H9 (cell line): ENCODE results near the gene OIP5. TPM values are rescaled to one million over a fixed set of nuclear protein-coding genes. Genes with fewer than 3 reads are reported as not detected.

Source experiments
- DNase-seq: peaks from one replicate; pipeline ENCODE4 v3.0.0-alpha.2; 2017
- H2AFZ ChIP-seq: one replicate; pipeline ENCODE4 v1.6.1; 2013; ENCODE audit warnings: mild to moderate bottlenecking, low read length, control low read depth, moderate library complexity
- H2AK5ac ChIP-seq: 2 replicates; pipeline ENCODE4 v1.6.1; 2013; ENCODE audit warnings: low read length, control low read depth, mixed read lengths; ENCODE audit not compliant: insufficient read length
- H2BK120ac ChIP-seq: one replicate; pipeline ENCODE4 v1.6.1; 2013; ENCODE audit warnings: low read depth, mild to moderate bottlenecking, low read length, control low read depth, inconsistent platforms; ENCODE audit not compliant: poor library complexity, severe bottlenecking
- H2BK12ac ChIP-seq: 2 replicates; pipeline ENCODE4 v1.6.1; 2013; ENCODE audit warnings: low read length, control low read depth, mixed read lengths, low read depth; ENCODE audit not compliant: insufficient read length
- H2BK15ac ChIP-seq: 2 replicates; pipeline ENCODE4 v1.6.1; 2013; ENCODE audit warnings: low read depth, low read length, control low read depth
- H2BK20ac ChIP-seq: one replicate; pipeline ENCODE4 v1.6.1; 2013; ENCODE audit warnings: low read depth, mild to moderate bottlenecking, low read length, control low read depth, inconsistent platforms; ENCODE audit not compliant: poor library complexity, severe bottlenecking
- H2BK5ac ChIP-seq: 2 replicates; pipeline ENCODE4 v1.6.1; 2013; ENCODE audit warnings: low read length, control low read depth, mixed read lengths; ENCODE audit not compliant: insufficient read length
- H3K14ac ChIP-seq: 2 replicates; pipeline ENCODE4 v1.6.1; 2013; ENCODE audit warnings: low read length, control low read depth; ENCODE audit not compliant: insufficient read depth
- H3K18ac ChIP-seq: 2 replicates; pipeline ENCODE4 v1.6.1; 2013; ENCODE audit warnings: low read depth, mild to moderate bottlenecking, mixed read lengths, low read length, control low read depth; ENCODE audit not compliant: insufficient read length
- H3K23ac ChIP-seq: 2 replicates; pipeline ENCODE4 v1.6.1; 2013; ENCODE audit warnings: low read length, control low read depth, mixed read lengths, low read depth; ENCODE audit not compliant: insufficient read length
- H3K23me2 ChIP-seq: 2 replicates; pipeline ENCODE4 v1.6.1; 2013; ENCODE audit warnings: low read depth, mild to moderate bottlenecking, mixed read lengths, low read length, control low read depth; ENCODE audit not compliant: insufficient read length, poor library complexity, severe bottlenecking
- H3K27ac ChIP-seq: 2 replicates; pipeline ENCODE4 v1.5.1; 2013; ENCODE audit warnings: low read length, control low read depth, mixed read lengths, low read depth; ENCODE audit not compliant: insufficient read length
- H3K27me3 ChIP-seq: 2 replicates; pipeline ENCODE4 v1.6.1; 2013; ENCODE audit warnings: low read length, control low read depth, inconsistent platforms; ENCODE audit not compliant: insufficient read depth
- H3K4ac ChIP-seq: 2 replicates; pipeline ENCODE4 v1.6.1; 2013; ENCODE audit warnings: low read depth, mild to moderate bottlenecking, control low read depth, inconsistent platforms, low read length, moderate library complexity
- H3K4me1 ChIP-seq: 2 replicates; pipeline ENCODE4 v1.6.1; 2013; ENCODE audit warnings: low read length, control low read depth, inconsistent platforms; ENCODE audit not compliant: insufficient read depth
- H3K4me2 ChIP-seq: 2 replicates; pipeline ENCODE4 v1.6.1; 2013; ENCODE audit warnings: low read length, control low read depth, mixed read lengths; ENCODE audit not compliant: insufficient read length, insufficient read depth
- H3K56ac ChIP-seq: 2 replicates; pipeline ENCODE4 v1.6.1; 2013; ENCODE audit warnings: low read depth, mild to moderate bottlenecking, mixed read lengths, low read length, control low read depth; ENCODE audit not compliant: insufficient read length
- H3K79me1 ChIP-seq: 2 replicates; pipeline ENCODE4 v1.6.1; 2013; ENCODE audit warnings: low read depth, mild to moderate bottlenecking, moderate library complexity, low read length, control low read depth, inconsistent platforms; ENCODE audit not compliant: insufficient read depth, poor library complexity, severe bottlenecking
- H3K79me2 ChIP-seq: 2 replicates; pipeline ENCODE4 v1.6.1; 2013; ENCODE audit warnings: low read length, control low read depth, inconsistent platforms; ENCODE audit not compliant: insufficient read depth
- H3K9ac ChIP-seq: 2 replicates; pipeline ENCODE4 v1.6.1; 2013; ENCODE audit warnings: low read length, control low read depth, mixed read lengths; ENCODE audit not compliant: insufficient read length; ENCODE audit errors: extremely low read depth
- H3K9me3 ChIP-seq: one replicate; pipeline ENCODE4 v1.6.1; 2013; ENCODE audit warnings: low read depth, low read length, inconsistent platforms; ENCODE audit not compliant: control insufficient read depth
- H3T11ph ChIP-seq: one replicate; pipeline ENCODE4 v1.6.1; 2013; ENCODE audit warnings: mild to moderate bottlenecking, low read length, control low read depth, inconsistent platforms
- H4K20me1 ChIP-seq: one replicate; pipeline ENCODE4 v1.6.1; 2013; ENCODE audit not compliant: control insufficient read depth, insufficient read length, insufficient read depth
- H4K5ac ChIP-seq: 2 replicates; pipeline ENCODE4 v1.6.1; 2013; ENCODE audit warnings: low read depth, mild to moderate bottlenecking, mixed read lengths, low read length, control low read depth; ENCODE audit not compliant: insufficient read length
- H4K8ac ChIP-seq: replicated peaks from 2 replicates; pipeline ENCODE4 v1.6.1; 2013; ENCODE audit warnings: low read length, control low read depth, mixed read lengths, low read depth; ENCODE audit not compliant: insufficient read length
- H4K91ac ChIP-seq: 2 replicates; pipeline ENCODE4 v1.6.1; 2013; ENCODE audit warnings: low read depth, mild to moderate bottlenecking, moderate library complexity, mixed read lengths, low read length, control low read depth; ENCODE audit not compliant: insufficient read length
- H3K27ac Mint-ChIP-seq, 3 experiments: 2 replicates in 2 of 3; 3 replicates in 1 of 3; pipeline ENCODE4 v1.8.0; 2020 to 2021; ENCODE audit warnings: mixed read lengths in 3 of 3, mild to moderate bottlenecking in 1 of 3, moderate library complexity in 1 of 3
- H3K27me3 Mint-ChIP-seq: 2 replicates; pipeline ENCODE4 v1.8.0; 2021; ENCODE audit warnings: low read depth, mild to moderate bottlenecking, moderate library complexity, mixed read lengths
- H3K36me3 Mint-ChIP-seq, 3 experiments: 2 replicates in 2 of 3; 3 replicates in 1 of 3; pipeline ENCODE4 v1.8.0; 2020 to 2021; ENCODE audit warnings: low read depth in 3 of 3, mixed read lengths in 3 of 3; ENCODE audit not compliant: insufficient read depth in 1 of 3
- H3K4me1 Mint-ChIP-seq, 2 experiments: 2 replicates each; pipeline ENCODE4 v1.8.0; 2020; ENCODE audit warnings: mixed read lengths in 2 of 2
- H3K4me3 Mint-ChIP-seq, 2 experiments: 2 replicates in 1 of 2; 3 replicates in 1 of 2; pipeline ENCODE4 v1.8.0; 2020 to 2021; ENCODE audit warnings: mild to moderate bottlenecking in 2 of 2, mixed read lengths in 2 of 2, moderate library complexity in 1 of 2
- H3K9me3 Mint-ChIP-seq, 2 experiments: 2 replicates in 1 of 2; 3 replicates in 1 of 2; pipeline ENCODE4 v1.8.0; 2020; ENCODE audit warnings: mild to moderate bottlenecking in 2 of 2, mixed read lengths in 2 of 2, moderate library complexity in 1 of 2
- CTCF ChIP-seq: fragments of 200-600 bp; sonication (generic); conservative IDR thresholded peaks from 3 replicates; pipeline ENCODE4 v1.8.0; 2021; ENCODE audit warnings: antibody characterized with exemption, mild to moderate bottlenecking
- WGBS: extraction: QIAGEN DNeasy Blood & Tissue Kit; methylation state at CpG from one replicate; pipeline ENCODE4 v1.1.7; 2013; ENCODE audit warnings: missing lambda C conversion rate, low lambda C conversion rate, mixed read lengths; ENCODE audit not compliant: insufficient read length; ENCODE audit errors: extremely low coverage; 5-methylcytosine and 5-hydroxymethylcytosine counted together
- total RNA-seq: library from RNA; stranded (reverse); gene quantifications from 2 replicates; pipeline ENCODE4 v1.2.1, GENCODE V29; 2021

Gene OIP5
- total RNA-seq, 1 experiment from 2014 or later = 30.9 TPM

GRCh38 chr15:41331281-41331680 lies 1.1 kb downstream of the OIP5 start:
- Histone ChIP-seq H4K8ac (no peak overlapping the region), H2BK120ac (no peak overlapping the region), H4K20me1 (no peaks in the 10 kb centered on the region), H3K23ac (no peak overlapping the region), H4K91ac (no peak overlapping the region), H3K9ac (peak overlapping the region; percentile 89), H3K18ac (no peak overlapping the region), H2BK20ac (no peak overlapping the region), H3K4me2 (peak overlapping the region; percentile 88), H3K14ac (no peak overlapping the region), H2AK5ac (no peak overlapping the region), H3T11ph (no peak overlapping the region), H2BK5ac (no peak overlapping the region), H3K27me3 (no peaks in the 10 kb centered on the region), H3K56ac (no peak overlapping the region), H3K9me3 (no peaks in the 10 kb centered on the region), H3K4me1 (no peaks in the 10 kb centered on the region), H3K23me2 (peaks cover 10% of the 10 kb centered on the region), H2BK12ac (no peak overlapping the region), H3K4ac (no peak overlapping the region), H2BK15ac (no peak overlapping the region), H3K79me2 (peaks cover 9% of the 10 kb centered on the region; the same call in 1 of the 2 replicates), H3K27ac (no peak overlapping the region), H3K79me1 (no peaks in the 10 kb centered on the region), H4K5ac (no peak overlapping the region), H2AFZ (no peak overlapping the region)
- no peak for DNase-seq
- Mint-ChIP-seq H3K9me3 (no peaks in the 10 kb centered on the region), H3K27ac (peak overlapping the region in 2 of 3 experiments; percentile 9 to 27; a peak in 2 of 7 replicates), H3K27me3 (no peaks in the 10 kb centered on the region), H3K4me1 (peaks cover 15 to 22% of the 10 kb centered on the region in 2 experiments), H3K36me3 (peaks cover 16 to 27% (median 21%) of the 10 kb centered on the region in 3 experiments), H3K4me3 (peak overlapping the region; percentile 99 to 100)
- TF ChIP-seq CTCF = no peak
- WGBS = no CpG with 5 or more reads among the region's 6 CpGs
